GM03348 (cell line): ENCODE results near the gene CROCC2.

Source experiments
- DNase-seq: peaks from one replicate; pipeline ENCODE4 v3.0.0; 2012; ENCODE audit warnings: low spot score

The CROCC2 gene

GRCh38 chr2:240956171-240956934, 50.2 kb downstream of the CROCC2 start:
- DNase-seq, result no peak

DNA sequence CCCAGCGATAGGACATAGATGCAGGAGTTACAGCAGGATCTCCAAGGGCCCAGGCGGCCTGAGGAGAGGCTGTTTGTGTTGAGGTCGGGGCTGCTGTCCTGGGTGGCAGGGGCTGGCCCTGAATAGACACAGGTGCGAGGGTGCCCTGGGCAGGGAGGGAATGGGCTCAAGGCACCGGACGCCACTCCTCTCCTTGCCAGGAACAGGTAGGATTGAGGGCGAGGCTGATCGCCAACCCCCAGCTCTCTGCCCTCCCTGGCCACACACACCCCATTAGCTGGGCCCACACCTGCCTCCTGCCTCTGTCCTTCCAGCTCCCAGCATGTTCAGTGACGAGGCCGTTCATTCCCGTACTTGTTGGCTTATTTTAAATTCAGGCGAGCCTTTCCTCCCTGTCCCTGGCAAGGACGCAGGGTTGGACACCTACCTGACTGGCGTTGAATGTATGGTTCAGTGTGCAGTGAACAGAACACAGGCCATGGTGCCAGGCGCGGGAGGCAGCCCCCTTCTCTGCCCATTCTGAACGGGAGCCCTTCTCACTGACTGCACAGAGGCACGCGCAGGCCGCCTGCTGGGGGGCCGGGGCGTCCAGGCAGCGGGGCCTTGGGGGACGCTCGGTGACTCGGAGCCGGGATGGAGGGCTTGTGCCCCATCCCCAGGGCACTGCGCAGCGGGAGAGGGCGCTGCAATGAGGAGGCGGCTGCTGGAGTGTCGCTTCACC, 51.0 kb downstream of the CROCC2 start:
- DNase-seq, result no peak

- DNase-seq, result peak; percentile 44
Measured at GRCh38 chr2:240957656-240958365, 51.7 kb downstream of the CROCC2 start.

GRCh38 chr2:240958366-240959213, 52.5 kb downstream of the CROCC2 start:
- no peak for DNase-seq

DNA sequence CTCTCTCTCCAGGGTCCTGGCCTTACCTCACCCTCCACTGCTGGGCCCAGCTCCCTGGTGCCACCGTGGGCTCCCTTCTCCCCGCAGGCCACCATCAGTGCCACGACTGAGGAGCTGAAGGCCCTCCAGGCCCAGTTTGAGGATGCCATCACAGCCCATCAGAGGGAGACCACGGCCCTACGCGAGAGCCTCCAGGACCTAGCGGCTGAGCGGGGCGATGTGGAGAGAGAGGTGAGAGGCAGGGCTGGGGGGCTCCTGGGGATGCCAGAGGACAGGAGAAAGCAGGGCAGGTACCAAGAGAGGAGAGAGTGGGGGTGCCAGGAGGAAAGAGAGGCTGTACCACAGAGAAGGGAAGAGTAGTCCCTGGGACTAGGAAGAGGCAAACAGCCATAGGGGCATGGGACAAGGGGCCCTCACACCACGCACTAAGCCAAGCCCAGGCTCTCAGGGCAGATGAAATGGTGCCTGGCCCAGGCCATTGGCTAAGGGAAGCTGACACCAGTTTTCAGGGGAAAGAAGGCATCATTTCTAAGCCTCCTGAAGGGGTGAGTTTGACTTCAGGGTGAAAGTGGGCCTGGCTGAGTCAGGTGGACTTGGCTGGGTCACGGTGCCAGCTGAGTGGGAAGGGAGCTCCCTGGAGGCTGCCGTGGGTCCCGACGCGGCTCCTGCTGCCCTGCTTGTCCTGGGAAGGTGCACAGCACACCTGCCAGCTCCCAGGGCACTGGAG, 53.2 kb downstream of the CROCC2 start:
- DNase-seq, result no peak

- DNase-seq, result no peak
Measured at GRCh38 chr2:240959941-240960308, 53.8 kb downstream of the CROCC2 start.

DNA sequence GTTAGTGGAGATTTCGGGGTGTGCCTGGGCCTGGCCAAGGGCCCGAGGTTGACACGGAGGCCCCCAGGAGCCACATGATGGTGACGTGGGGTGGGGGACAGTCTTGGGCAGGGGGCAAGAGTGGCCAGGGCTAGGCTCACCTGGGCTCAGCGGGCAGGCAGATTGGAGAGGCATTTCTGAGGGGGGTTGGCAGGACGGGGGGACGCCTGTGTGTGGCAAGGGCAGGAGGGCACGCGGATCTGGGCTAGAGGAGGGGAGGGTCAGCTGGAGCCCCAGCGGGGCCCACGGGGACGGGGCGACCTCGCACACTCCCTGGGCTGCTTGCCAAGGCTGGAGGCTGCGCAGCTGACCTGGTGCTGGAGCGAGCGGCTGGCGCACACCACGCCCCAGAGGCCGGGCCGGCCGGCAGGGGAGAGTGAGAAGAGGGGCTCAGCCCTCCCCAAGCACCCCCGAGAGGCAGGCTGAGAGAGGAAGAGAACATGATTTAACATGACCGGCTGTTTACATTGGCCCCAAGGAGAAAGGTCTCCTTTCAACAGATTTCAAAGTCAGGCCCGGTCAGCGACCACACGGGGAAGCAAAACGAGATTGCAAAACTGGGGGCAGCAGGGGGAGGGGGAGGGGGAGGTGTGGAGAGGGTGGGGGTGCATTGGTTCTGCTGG, 54.3 kb downstream of the CROCC2 start:
- DNase-seq, result no peak

- no peak for DNase-seq
Measured at GRCh38 chr2:240960971-240961876, 55.1 kb downstream of the CROCC2 start.

- no peak for DNase-seq
Measured at GRCh38 chr2:240961910-240962299, 55.8 kb downstream of the CROCC2 start.

- DNase-seq, result no peak
Measured at GRCh38 chr2:240962300-240963064, 56.3 kb downstream of the CROCC2 start.

DNA sequence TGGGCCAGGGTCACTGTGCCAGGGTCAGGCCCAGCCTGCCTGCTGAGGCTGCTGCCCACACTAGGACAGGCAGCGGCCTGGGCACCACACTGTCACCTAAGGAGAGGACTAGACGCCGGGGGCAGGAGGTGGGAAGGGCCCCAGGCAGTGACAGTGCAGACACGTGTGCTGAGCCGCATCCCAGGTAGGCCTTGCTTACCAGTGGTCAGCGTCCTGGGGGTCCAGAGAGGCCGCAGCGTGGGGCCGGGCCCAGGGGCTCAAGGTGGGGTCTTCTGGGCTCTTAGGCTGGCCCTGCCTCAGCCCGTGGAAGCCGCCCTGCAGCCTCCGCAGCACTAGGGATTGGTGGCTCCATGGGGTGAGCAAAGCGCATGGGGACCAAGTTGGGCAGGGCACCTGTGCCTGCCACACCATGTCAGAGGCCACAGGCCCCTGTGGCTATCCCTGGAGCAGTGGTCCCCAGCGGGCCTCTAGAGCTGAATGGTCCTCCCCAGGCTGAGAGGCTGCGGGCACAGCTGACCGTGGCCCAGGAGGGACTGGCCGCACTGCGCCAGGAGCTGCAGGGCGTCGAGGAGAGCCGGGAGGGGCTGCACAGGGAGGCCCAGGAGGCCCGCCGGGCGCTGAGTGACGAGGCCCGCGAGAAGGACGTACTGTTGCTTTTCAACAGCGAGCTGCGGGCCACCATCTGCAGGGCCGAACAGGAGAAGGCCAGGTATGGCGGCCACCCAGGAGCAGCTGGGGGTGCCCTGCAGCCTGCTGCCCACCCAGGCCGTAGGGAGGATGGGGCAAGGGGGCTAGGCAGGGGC, 57.1 kb downstream of the CROCC2 start:
- no peak for DNase-seq

DNA sequence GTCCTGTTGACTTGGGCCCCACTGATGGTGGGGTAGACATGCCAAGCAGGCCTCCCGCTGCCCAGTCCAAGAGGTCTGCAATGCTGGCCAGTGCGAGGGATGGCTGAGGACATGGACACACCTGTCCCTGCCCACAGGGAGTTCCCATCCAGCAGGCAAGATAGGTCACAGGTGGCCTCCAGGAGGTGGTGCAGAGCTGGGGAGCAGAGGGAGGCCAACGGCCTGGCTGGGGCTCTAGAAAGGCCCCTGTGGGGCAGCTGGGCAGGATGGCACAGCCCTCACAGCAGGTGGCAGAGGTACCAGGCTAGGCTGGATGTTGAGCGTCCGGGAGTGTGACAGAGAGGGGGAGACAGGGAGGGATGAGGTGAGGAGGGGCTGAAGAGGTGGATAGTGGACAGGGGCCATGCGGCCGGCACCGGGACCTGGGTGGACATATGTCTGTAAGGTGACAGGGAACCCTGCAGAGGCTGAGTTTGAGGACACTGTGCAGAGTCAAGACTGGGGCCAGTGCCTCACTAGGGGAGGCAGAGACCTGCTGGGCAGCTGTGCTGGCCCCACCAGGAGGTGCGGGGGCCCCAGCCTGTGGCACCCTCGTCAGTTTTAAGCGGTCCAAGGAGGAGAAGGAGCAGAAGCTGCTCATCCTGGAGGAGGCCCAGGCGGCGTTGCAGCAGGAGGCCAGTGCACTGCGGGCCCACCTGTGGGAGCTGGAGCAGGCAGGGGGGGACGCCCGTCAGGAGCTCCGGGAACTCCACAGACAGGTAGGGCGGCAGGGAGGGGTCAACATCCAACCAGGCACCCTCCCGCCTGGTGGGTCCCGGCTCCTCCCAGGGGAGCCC, 58.0 kb downstream of the CROCC2 start:
- DNase-seq, result no peak

GRCh38 chr2:240964704-240965295, 58.7 kb downstream of the CROCC2 start:
- DNase-seq, result no peak

- no peak for DNase-seq
Measured at GRCh38 chr2:240965296-240965904, 59.3 kb downstream of the CROCC2 start.

GRCh38 chr2:240965905-240966456, 59.8 kb downstream of the CROCC2 start:
- no peak for DNase-seq

DNA sequence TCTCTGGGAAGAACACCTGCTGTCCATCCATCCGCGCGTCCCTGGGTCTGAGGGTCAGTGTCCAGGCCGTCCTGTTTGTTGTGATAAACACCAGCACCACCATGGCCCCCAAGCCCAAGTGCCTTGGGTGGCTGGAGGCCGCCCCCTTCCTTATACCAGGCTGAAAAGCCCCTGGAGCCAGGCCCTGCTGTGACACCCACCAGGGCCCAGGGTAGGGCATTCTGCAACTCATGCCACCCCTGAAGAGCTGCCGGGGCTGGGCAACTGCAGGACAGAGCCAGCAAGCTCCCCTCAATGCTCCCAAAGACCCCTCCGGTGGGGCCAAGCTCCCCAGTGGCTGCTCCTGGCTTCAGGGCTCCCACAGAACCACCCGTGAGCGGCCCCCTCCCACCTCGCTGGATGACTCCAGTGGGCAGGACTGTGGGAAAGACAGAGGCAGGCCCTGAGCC, 60.3 kb downstream of the CROCC2 start:
- DNase-seq, result no peak
